Hepatocyte (in vitro differentiated cells): ENCODE results near the gene SUGCT.

Experiments
- CTCF ChIP-seq: fragments of 200-600 bp; sonication (generic); IDR thresholded peaks from 2 replicates; pipeline ENCODE4 v1.5.1; 2016; ENCODE audit warnings: antibody characterized with exemption, mild to moderate bottlenecking; ENCODE audit not compliant: poor library complexity
- EZH2 ChIP-seq: fragments of 200-600 bp; sonication (generic); IDR thresholded peaks from 2 replicates; pipeline ENCODE4 v1.6.1; 2016; ENCODE audit warnings: antibody characterized with exemption, mild to moderate bottlenecking, borderline replicate concordance

GRCh38 chr7:40297741-40298311, 163.0 kb downstream of the SUGCT start:
- no peak for TF ChIP-seq CTCF
- no peak for TF ChIP-seq EZH2
